Tibial nerve (tissue), 4 donors: ENCODE measurements around the gene KSR2.

Experiments
- EP300 ChIP-seq, 2 donors: sonication (generic); formaldehyde crosslinking; IDR thresholded peaks; one replicate each; pipeline ENCODE4 v1.6.1; 2017; ENCODE audit warnings: antibody characterized with exemption in 2 of 2, mild to moderate bottlenecking in 1 of 2
- POLR2A ChIP-seq, 2 donors: fragments of 450-650 bp; IDR thresholded peaks; one replicate each; pipeline ENCODE4 v1.6.1; 2017; ENCODE audit warnings: antibody characterized with exemption in 2 of 2, mild to moderate bottlenecking in 2 of 2, moderate library complexity in 2 of 2
- TF ChIP-seq, protein P1 (sequence below), 5 experiments: fragments of 200-600 bp in 3 of 5; fragments of 450-650 bp in 2 of 5; sonication (generic) in 3 of 5; IDR thresholded peaks; one replicate each; pipeline ENCODE4 v1.5.1; 2016 to 2019; ENCODE audit warnings: antibody characterized with exemption in 5 of 5, mild to moderate bottlenecking in 3 of 5, moderate library complexity in 2 of 5

DNA sequence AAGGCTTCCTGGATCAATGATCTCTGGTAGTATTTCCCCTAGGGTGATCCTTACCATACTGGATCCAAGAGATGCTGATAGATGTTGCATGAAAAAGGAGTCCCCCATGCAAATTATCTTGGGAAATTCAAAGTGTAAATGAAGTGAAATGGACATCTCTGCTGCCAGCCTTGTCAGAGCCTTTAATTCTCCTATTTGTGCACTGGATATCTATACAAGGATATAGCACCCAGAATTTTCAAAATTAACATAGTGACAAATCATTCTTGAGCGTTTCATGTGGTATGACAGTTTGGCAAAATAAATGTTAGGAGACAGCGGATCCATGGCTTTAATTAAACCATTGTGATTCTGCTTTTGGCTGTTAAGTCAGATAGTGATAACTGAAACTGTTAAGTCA lies 260.9 kb downstream of the KSR2 start:
- TF ChIP-seq, protein P1, sequence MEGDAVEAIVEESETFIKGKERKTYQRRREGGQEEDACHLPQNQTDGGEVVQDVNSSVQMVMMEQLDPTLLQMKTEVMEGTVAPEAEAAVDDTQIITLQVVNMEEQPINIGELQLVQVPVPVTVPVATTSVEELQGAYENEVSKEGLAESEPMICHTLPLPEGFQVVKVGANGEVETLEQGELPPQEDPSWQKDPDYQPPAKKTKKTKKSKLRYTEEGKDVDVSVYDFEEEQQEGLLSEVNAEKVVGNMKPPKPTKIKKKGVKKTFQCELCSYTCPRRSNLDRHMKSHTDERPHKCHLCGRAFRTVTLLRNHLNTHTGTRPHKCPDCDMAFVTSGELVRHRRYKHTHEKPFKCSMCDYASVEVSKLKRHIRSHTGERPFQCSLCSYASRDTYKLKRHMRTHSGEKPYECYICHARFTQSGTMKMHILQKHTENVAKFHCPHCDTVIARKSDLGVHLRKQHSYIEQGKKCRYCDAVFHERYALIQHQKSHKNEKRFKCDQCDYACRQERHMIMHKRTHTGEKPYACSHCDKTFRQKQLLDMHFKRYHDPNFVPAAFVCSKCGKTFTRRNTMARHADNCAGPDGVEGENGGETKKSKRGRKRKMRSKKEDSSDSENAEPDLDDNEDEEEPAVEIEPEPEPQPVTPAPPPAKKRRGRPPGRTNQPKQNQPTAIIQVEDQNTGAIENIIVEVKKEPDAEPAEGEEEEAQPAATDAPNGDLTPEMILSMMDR (IDR thresholded peaks at IDR 0.05): no peak
- no peak for TF ChIP-seq EP300 (IDR thresholded peaks at IDR 0.05)
- TF ChIP-seq POLR2A (IDR thresholded peaks at IDR 0.05): no peak
